ENCODE data around the gene SMC4. TPM values are rescaled to one million over a fixed set of nuclear protein-coding genes. Genes with fewer than 3 reads are reported as not detected.

SMC4 gene
- total RNA-seq, 1 donor from 2014 or later, result 163 TPM

DNA sequence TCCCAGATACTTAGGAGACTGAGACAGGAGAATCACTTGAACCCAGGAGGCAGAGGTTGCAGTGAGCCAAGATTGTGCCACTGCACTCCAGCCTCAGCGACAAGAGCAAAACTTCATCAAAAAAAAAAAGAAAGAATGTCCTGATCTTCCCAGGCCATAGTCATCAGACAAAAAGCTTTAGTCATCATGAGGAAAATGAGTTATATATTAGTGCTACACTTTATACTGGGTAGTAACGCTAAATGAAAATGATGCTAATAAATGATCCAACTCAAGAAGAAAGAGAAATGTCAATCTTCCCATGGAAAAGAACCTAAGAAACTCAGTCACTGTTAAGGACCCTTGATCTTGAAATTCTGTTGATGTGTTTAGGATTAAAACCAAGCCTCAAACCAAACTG lies 76.4 kb downstream of the SMC4 start:
- no peak for DNase-seq (ENCODE audit: low spot score)
- H3K27me3 Mint-ChIP-seq (ENCODE audit: insufficient read depth), result no peaks in the 10 kb centered on the region
- H3K27ac Mint-ChIP-seq, result no peak overlapping the region
- no peak overlapping the region for H3K4me3 Mint-ChIP-seq
- intact Hi-C loops (cut with micrococcal nuclease), result no loop called here
- H3K36me3 Mint-ChIP-seq (ENCODE audit: low read depth), result no peaks in the 10 kb centered on the region
- no peaks in the 10 kb centered on the region for H3K4me1 Mint-ChIP-seq (ENCODE audit: low read depth)
- no peaks in the 10 kb centered on the region for H3K9me3 Mint-ChIP-seq

DNA sequence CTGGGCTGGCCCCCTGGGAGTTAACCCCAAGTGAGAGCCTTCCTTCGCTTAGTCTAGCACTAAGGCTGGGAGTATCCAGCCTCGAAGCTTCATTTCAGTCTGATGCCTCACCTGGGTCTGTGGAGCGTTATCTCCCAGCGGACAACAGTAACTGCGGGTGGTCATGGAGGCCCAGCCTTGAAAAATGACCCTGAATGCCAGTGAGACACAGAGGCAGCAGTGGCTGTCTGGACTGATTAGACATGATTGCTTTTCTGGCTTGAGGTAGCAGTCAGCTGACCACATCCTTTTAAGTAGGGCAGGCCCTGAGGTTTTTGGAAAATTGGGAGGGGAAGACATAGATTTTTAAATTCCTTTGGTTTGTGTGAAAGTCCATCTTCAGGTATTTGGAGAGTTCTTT lies 78.3 kb downstream of the SMC4 start:
- no peak for DNase-seq (ENCODE audit: low spot score)
- intact Hi-C loops (cut with micrococcal nuclease), result no loop called here
- Mint-ChIP-seq H3K36me3 (ENCODE audit: low read depth) (no peaks in the 10 kb centered on the region), H3K9me3 (no peaks in the 10 kb centered on the region), H3K27me3 (ENCODE audit: insufficient read depth) (no peaks in the 10 kb centered on the region), H3K4me1 (ENCODE audit: low read depth) (no peaks in the 10 kb centered on the region), H3K4me3 (no peak overlapping the region), H3K27ac (no peak overlapping the region)

DNA sequence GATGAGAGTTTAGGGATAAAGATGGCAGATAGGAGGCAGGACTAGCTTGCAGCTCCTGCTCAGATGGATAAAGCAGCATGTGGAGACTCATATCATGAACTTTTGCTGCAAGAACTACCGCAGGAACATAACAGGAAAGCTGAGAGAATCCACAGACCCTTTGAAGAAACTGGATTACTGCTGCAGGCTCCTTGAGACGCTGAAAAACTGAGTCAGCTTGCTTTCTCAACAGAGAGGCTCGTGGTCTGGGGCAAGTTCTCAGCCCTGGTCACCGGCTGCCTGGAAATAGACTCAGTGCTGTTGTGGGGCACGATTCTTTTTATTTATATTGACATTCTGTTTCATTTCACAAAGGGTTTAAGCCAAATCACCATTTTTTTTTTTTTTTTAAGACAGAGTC lies 78.9 kb downstream of the SMC4 start:
- Mint-ChIP-seq H3K27ac (no peak overlapping the region), H3K9me3 (no peaks in the 10 kb centered on the region), H3K36me3 (ENCODE audit: low read depth) (no peaks in the 10 kb centered on the region), H3K4me1 (ENCODE audit: low read depth) (no peaks in the 10 kb centered on the region), H3K27me3 (ENCODE audit: insufficient read depth) (no peaks in the 10 kb centered on the region), H3K4me3 (no peak overlapping the region)
- intact Hi-C loops (cut with micrococcal nuclease), result no loop called here
- DNase-seq (ENCODE audit: low spot score), result no peak

GRCh38 chr3:160479376-160479775 lies 79.9 kb downstream of the SMC4 start:
- Mint-ChIP-seq H3K27ac (no peak overlapping the region), H3K36me3 (ENCODE audit: low read depth) (no peaks in the 10 kb centered on the region), H3K27me3 (ENCODE audit: insufficient read depth) (no peaks in the 10 kb centered on the region), H3K4me3 (no peak overlapping the region), H3K9me3 (no peaks in the 10 kb centered on the region), H3K4me1 (ENCODE audit: low read depth) (no peaks in the 10 kb centered on the region)
- intact Hi-C loops (cut with micrococcal nuclease), result no loop called here
- no peak for DNase-seq (ENCODE audit: low spot score)

DNA sequence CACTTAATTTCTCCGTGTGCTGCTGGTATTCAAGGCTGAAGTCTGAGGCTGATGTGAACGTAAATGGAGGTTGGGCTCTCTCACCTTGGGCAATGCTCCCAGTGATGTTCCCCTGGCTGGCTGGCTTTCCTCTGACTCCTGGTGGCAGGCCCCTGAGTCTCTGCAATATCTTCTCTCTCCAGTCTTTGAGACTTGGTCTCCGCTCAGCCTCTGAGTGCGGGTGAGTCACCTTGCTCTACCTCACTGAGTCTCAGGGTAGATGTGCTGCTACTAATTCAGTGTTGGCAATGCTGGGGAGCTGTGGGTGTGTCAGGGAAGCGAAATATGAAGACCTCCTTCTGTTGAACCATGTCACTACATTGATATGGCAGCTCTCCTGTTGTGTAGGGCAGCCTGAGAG lies 81.5 kb downstream of the SMC4 start:
- H3K4me1 Mint-ChIP-seq (ENCODE audit: low read depth), result peaks cover 5% of the 10 kb centered on the region
- H3K4me3 Mint-ChIP-seq, result no peak overlapping the region
- intact Hi-C loops (cut with micrococcal nuclease), result no loop called here
- H3K27me3 Mint-ChIP-seq (ENCODE audit: insufficient read depth), result peaks cover 2% of the 10 kb centered on the region
- DNase-seq (ENCODE audit: low spot score), result no peak
- no peak overlapping the region for H3K27ac Mint-ChIP-seq
- H3K9me3 Mint-ChIP-seq, result no peaks in the 10 kb centered on the region
- no peaks in the 10 kb centered on the region for H3K36me3 Mint-ChIP-seq (ENCODE audit: low read depth)

DNA sequence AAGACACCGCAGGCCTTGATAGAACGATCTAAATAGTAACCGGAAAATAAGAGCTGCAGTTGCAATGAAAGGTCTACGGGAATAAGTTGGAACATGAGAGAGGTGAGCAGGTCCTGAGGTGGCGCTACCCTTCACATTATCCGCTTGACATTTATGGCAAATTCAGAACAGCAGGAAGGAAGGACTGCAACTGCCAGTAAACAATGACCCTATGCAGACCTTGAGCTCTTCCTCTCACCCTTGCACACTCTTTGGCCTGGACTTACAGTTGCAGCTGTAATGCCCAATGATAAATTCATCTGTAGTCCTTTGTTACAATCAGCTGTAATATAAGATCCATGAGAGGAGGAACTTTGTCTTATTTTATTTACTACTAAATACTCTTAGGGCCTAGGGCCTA lies 82.4 kb downstream of the SMC4 start:
- Mint-ChIP-seq H3K36me3 (ENCODE audit: low read depth) (no peaks in the 10 kb centered on the region), H3K9me3 (no peaks in the 10 kb centered on the region), H3K4me3 (no peak overlapping the region), H3K27me3 (ENCODE audit: insufficient read depth) (peaks cover 2% of the 10 kb centered on the region), H3K4me1 (ENCODE audit: low read depth) (peaks cover 5% of the 10 kb centered on the region), H3K27ac (no peak overlapping the region)
- DNase-seq (ENCODE audit: low spot score), result no peak
- intact Hi-C loops (cut with micrococcal nuclease), result no loop called here

GRCh38 chr3:160482796-160483195 lies 83.3 kb downstream of the SMC4 start:
- Mint-ChIP-seq H3K4me1 (ENCODE audit: low read depth) (peaks cover 5% of the 10 kb centered on the region), H3K4me3 (no peak overlapping the region), H3K9me3 (no peaks in the 10 kb centered on the region), H3K36me3 (ENCODE audit: low read depth) (no peaks in the 10 kb centered on the region), H3K27ac (no peak overlapping the region), H3K27me3 (ENCODE audit: insufficient read depth) (peaks cover 2% of the 10 kb centered on the region)
- intact Hi-C loops (cut with micrococcal nuclease), result no loop called here
- no peak for DNase-seq (ENCODE audit: low spot score)

Other genes with a start within 250 kb of the SMC4 start
- gene C3orf80, start 174.2 kb upstream of the SMC4 start, total RNA-seq, result 0.18 and 0.42 TPM in 2 replicates
- gene IFT80, start 425 bp upstream of the SMC4 start, total RNA-seq, result 14.0 and 14.8 TPM in 2 replicates
- gene TRIM59, start 50.1 kb downstream of the SMC4 start, total RNA-seq, result 33.1 and 33.2 TPM in 2 replicates
- 73.5 and 77.7 TPM in 2 replicates for gene KPNA4, start 165.9 kb downstream of the SMC4 start, total RNA-seq